ENCODE data around the gene NKX2-2.
"Not testable (repeated sequence)": the region's sequence is repeated elsewhere in the genome, so short reads cannot be mapped to it uniquely, and the experiment has no call there.

The NKX2-2 gene

DNA sequence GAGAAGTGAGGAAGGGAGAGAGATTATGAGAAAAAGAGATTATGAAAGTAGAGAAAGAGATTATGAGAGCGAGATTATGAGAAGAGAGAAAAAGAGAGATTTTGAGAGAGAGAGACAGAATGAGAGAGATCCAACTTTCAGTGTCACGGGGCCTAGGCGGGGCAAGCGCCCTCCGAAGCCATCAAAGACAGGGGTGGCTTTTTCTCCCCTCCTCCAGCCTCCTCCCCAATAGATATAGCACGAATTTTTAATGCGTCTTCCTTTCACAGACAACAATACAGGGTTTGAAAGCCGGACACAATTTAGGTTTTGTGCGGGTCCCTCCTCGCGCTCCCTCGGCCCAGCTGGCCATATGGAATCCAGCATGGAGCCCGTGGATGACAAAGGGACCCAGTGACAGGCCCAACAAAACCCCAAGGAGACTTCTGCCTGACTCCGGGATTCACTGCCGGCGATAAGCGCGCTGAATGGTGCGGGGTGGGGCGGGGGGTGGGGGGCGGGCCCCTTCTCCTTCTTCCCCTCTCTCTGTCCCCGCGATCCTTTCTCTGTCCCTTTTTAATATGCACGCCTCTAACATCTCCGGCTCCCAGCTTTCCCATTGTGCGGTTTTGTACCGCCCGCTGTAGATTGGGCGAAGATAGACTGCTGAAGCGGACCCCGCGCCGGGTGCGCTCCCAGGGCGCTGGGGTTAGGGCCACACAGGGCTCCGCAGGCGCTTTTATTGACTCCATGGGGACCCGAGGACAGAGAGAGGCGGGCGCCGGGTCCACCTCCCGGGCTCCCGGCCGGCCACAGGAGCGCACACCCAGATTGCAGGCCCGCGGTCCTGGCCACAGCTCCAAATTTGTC, 5.4 kb downstream of the NKX2-2 start:
- no peak for DNase-seq (ENCODE audit: low read depth in 2 of 2)

DNA sequence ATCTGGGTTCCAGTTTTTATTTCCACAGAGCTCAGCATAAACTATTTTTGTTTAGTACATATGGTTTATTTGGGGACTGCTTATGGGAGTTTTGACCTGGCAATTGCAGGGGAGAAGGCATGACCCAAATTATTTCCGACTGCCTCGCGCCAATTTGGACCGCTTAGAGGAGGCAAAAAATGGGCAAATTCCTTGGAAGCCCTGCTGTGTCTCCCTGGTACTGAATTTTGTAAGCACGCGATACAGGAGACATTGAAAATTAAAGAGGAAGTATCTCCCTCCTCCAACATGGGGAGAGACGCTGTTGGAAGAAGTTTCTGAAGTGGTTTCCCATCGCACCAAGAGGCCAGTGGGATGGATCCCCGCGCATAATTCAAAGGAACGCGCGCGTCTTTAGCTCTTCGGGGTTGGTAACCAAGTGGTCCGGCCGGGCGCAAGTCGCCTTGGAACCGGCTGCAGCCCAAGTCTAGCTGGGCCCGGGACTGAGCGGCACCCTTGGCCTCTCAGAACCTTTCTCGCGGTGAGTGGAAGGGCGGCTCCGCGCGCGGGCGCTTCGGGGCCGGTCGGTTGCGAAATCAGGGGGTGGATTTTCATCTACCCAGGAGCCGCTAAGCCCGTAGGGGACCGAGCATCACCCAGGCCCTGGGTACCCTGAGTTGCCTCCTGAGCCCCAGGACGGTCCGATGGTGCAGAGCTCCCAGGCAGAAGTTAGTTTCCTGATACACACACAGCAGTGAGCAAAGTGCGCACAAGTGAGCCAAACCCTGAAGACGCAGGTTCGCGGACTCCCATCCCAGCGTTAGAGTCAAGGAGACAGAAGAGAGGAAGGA, 6.2 kb downstream of the NKX2-2 start:
- no peak for DNase-seq (ENCODE audit: low read depth in 2 of 2)

DNA sequence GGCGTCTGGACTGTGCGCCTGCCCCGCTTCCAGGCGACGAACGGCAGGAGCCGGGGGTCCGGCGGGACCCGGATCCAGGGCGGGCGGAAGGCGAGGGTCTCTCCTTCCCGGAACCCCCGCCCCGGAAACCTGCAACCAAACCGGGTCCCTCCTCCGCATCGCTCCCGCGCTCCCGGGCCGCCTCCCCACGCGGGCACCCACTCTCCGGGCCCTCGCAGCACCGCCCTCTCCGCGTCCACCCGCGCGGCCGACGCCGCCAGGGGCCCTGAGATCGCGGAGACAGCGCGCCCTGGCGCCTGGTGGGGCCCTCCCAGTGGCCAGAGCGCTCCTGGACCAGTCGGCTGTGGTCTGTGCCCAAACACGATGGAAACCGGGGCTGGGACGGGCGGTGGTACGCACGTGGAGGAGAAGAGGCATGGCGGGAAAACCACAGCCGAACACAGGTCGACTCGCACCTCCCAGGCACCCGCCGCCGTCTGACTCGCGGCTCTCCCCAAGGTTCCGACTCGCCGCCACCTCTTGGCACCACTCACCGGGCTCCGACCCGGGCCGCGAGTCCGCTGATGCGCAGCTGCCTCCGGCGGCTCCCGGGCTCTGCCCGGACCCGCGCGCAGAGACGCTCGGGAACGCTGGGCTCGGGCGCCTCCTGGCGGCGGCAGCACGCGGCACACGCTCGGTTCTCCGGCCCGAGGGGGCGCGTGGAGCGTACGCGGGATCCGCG, 7.9 kb downstream of the NKX2-2 start:
- peak; percentile 17 to 28 for DNase-seq (ENCODE audit: low read depth in 2 of 2)

DNA sequence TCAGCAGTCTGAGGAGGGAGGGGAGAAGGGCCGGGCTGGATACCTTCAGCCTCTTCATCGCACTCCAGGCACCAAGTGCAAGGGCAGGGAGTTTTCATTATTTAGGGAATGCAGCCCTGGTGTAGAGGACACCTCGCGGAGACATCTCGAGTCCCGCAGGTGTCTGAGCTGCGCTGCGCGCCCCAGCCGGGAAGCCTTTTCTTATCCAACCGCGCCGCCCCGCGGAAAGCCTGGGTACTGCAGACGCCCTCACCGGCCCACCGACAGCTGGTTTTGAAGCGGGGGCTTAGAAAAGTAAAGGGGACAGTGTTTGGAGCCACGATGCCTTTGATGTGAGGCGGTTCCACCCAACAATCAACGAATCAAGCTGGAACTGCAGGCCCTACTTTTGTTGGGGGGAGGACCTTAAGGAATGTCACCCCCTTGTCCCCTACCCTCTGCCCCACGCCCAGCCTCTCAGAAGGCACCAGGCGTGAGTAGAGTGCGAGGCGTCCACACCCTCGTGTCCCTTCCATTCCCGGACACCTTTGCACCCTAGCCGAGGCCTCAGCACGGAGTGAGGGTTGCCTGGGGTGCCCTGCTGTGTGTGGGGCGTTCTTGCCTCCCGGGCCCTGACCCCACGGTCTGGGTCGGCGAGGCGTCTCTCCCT, 8.6 kb downstream of the NKX2-2 start:
- peak; percentile 47 to 59 for DNase-seq (ENCODE audit: low read depth in 2 of 2)

DNA sequence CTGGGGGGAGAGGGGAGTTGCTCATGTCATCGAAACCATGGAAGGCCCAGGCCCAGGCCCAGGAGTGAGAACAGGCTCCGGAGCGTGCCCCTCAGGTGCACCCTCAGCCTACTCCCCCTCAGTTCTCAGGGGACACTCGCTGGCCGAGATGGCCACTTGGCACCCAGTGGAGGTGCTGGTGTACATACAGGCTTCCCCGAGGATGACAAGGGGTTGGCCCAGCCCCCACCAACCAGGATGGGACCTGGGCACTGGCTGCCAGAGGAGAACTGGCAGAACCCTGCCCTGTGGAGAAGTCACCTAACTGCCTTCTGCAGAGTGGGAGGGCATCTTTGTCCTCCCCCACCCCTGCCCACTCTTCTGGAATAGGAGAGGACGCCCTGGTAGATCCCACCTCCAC, 9.5 kb downstream of the NKX2-2 start:
- no peak for DNase-seq (ENCODE audit: low read depth in 2 of 2)

DNA sequence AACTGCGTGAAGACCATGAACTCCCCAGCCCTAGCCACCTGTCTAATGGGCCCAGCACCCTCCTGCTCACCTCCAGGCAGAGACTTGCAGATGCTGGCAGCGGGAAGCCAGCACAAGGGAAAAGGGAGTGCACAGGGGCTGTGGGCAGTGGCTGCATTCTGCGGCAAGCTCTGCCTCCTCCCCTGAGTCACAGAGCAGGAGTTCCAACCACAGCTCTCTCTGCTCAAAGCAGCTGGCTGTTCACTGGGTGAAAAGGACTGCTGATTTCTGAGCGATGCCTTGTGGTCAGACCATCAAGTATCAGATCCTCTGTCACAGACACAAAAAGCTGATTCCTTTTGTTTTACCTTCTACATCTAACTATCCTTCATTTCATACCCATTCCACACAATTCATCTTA, 10.5 kb downstream of the NKX2-2 start:
- no peak for DNase-seq (ENCODE audit: low read depth in 2 of 2)

DNA sequence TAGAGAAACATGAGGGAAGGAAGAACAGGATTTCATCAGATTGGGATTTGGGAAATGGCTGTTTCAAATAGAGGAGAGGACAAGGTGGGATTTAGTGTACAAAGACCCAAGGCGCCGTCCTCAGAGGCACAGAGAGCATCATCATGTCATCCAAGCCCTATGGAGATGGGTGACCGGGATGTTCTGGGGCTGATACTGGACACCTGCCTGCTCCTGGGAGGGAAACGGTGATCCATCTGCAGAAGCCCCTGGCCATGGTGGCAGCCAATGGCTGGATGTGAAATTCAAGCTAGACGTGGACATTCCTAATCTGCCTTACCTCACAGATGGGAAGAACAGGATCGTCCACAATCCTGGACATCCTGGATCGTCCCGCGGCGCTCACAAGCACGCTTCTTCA, 12.7 kb downstream of the NKX2-2 start:
- DNase-seq (ENCODE audit: low read depth in 2 of 2), result no peak

DNA sequence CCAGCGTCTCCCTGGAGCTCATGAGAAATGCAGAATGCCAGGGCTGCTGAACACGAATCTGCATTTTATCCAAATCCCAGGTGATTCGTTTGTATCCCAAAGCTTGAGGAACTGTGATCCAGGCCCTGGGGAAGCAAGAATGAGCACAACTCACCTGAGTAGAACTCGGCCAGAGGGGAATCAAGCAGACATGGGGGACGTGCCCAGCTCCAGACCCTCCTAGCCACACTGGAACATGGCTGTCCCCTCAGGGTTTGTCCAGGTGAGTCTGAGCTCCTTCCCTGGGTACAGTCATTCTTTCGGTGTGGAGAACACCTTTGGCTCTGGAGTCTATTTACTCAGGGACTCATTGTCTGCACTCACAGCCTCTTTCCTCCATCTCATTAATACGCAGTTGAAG, 13.3 kb downstream of the NKX2-2 start:
- no peak for DNase-seq (ENCODE audit: low read depth in 2 of 2)

DNA sequence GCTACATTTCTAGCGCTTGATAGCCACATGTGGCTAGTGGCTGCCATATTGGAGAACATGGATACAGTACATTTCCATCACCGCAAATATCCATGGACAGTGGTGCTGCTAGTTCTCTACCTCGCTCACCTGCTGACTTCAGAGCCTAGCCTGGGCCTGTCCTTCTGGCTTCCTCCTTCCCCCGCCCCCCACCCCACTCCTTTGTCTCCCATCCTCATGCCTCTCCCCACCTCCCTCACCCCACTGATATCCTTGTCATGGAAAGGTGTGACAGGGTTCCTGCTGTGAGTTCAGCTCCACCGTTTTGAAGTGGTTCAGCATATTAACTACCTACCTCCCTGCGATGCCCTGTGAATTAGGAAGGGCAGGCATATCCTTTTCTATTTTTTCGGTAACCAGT, 14.2 kb downstream of the NKX2-2 start:
- no peak for DNase-seq (ENCODE audit: low read depth in 2 of 2)

DNA sequence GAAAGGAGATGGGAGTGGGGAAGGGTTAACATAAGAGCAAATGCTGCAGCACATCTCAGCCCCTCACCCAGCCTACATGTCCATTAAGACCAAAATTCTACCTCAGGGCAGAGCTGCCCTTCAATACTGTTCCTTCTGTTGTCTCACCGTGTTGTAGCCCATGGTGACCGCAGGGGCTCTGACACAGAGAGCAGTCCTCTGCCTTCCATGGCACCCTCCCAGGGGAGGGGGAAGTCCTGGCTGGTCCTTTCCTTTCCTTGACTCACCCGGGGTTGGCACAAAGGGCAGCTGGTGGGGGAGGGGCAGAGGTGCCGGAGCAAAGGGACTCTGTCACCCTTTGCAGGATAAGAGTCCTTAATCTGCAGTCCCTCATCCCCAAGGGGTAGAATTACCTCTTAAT, 15.2 kb downstream of the NKX2-2 start:
- no peak for DNase-seq (ENCODE audit: low read depth in 2 of 2)

DNA sequence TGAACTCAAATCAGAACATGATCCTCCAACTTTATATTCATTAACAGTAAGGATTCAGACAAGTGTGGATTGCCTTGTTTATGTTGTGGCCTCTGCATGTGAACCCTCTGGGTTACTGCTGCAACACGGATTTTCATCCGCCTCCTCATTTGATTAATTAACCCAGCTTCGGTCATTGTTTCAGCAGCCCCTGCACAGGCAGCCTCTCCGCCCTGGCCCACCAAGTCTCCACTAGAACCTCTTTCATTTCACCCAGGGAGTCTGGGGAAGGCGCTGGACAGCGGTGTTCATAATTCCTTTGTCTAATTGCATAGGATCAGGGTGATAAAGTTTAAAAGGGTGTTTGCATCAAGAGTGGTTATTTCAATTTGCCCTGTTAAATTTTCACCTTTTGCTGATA, 15.7 kb downstream of the NKX2-2 start:
- no peak for DNase-seq (ENCODE audit: low read depth in 2 of 2)

DNA sequence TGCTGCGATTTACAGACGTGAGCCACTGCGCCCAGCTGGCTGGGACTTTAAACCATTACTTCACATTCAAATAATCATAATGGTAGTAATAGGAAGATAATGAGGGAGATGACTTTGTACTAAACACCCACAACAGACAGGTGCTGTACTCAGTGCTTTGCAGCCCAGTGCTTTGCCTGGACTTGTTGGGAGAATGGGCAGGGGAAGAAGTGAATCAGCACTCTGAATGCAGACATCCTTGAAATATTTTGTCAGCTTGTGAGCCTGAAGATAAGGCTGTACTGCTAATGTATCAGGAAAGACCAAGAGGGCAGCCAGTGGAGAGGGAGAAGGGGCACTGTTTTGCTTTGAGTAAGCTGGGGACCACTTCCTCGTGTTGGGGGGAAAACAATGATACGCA, 17.4 kb downstream of the NKX2-2 start:
- no peak for DNase-seq (ENCODE audit: low read depth in 2 of 2)

DNA sequence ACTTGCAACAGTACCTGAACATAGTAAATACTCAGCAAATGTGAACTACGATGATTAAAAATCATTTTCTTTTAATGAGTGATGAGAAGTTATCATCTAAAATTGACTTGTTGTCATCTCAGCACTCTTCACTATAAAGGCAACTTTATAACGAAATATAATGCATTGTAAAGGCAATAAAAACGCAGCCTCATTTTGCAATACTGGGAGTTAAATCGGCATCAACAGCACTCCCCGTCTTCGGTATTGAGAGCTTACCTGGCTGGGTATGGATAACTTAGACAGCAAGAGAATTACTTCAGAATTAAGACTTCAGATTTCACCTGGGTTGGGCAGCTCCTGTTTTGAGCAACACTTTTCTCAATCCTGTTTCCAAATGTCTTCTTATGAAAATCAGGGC, 20.8 kb downstream of the NKX2-2 start:
- DNase-seq (ENCODE audit: low read depth in 2 of 2), result no peak

DNA sequence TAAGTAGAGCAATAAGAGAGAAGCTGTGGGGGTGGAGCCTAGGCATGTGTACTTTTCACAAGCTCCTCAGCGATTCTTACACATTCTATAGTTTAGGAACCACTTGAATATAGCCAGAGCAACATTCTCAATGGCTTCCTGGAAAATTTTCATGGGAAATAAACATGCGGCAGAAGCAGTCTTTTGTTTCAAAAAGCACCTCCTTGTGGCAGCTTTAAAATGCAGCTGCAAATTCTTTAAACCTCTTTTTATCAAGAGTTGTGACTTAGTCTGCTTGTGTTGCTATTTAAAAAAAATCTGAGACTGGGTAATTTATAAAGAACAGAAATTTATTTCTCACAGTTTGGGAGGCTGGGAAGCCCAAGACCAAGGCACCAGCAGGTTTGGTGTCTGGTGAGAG, 23.8 kb downstream of the NKX2-2 start:
- no peak for DNase-seq (ENCODE audit: low read depth in 2 of 2)

DNA sequence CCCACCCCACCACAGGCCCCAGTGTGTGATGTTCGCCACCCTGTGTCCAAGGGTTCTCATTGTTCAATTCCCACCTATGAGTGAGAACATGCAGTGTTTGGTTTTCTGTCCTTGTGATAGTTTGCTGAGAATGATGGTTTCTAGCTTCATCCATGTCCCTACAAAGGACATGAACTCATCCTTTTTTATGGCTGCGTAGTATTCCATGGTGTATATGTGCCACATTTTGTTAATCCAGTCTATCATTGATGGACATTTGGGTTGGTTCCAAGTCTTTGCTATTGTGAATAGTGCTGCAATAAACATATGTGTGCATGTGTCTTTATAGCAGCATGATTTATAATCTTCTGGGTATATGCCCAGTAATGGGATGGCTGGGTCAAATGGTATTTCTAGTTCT, 33.7 kb downstream of the NKX2-2 start:
- DNase-seq (ENCODE audit: low read depth in 2 of 2), result not testable (repeated sequence)

DNA sequence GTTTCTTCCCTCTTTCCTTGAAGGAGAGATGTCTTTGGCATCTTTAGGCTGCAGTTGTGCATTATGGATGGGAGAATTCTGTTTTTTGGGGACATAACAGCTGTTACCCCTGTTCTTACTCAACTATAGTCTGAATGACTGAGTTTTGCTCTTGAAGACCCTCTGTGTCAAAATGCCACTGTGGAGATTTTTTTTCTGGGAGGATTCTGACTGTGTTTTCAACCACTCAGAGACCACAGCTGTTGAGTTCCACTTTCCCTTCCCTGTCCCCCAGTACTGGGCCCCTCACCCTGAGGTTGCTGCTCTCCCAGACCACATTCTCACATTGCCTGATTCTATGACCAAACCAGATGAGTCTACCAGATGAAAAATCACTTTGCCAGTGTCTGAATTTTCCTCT, 48.1 kb downstream of the NKX2-2 start:
- no peak for DNase-seq (ENCODE audit: low read depth in 2 of 2)

DNA sequence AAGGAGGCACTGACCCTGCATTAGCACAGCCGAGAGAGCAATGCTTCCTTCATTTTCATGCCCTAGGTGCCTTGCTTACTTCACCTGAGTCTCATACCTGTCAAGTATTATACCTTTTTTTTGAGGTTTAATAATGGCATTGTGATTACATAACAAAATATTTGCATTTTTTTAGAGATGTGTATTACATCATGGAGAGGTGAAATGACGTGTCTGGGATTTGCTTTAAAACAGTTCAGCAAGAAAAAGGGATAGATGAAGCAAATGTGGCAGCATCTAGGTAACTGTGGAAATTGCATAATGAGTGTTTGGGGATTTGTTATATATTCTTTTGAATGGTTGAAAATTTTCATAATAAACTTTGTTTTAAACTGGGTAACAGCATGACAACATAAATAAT, 48.9 kb downstream of the NKX2-2 start:
- no peak for DNase-seq (ENCODE audit: low read depth in 2 of 2)
